Measurements from ENCODE around the gene ACADL.

ACADL gene

GRCh38 chr2:210171309-210172218 is 53.7 kb downstream of the ACADL start, which contains the start of gene KANSL1L:
TSS of gene KANSL1L (minus strand) at chr2:210171409. CDS start at chr2:210154582, 16,827 bp downstream.
- intact Hi-C loops (cut with DNase I) = no loop called here
- DNase-seq = peak; percentile 96 to 100 (median 98)

- DNase-seq = peak; percentile 93 to 99 (median 96)
- intact Hi-C loops (cut with DNase I) = loop anchor here (1.0 kb wide), 1 partner anchor 169 kb away; no protein-coding TSS in a partner anchor
Measured at GRCh38 chr2:210170446-210171303, 54.6 kb downstream of the ACADL start.

GRCh38 chr2:210170196-210170445 is 55.1 kb downstream of the ACADL start:
- intact Hi-C loops (cut with DNase I) = loop anchor here (1.0 kb wide), 1 partner anchor 169 kb away; no protein-coding TSS in a partner anchor
- peak in 1 of 10 donors; percentile 71 for DNase-seq

GRCh38 chr2:210169516-210170195 is 55.6 kb downstream of the ACADL start:
- intact Hi-C loops (cut with DNase I) = loop anchor here (1.0 kb wide), 1 partner anchor 168 kb away; no protein-coding TSS in a partner anchor
- DNase-seq = no peak

DNA sequence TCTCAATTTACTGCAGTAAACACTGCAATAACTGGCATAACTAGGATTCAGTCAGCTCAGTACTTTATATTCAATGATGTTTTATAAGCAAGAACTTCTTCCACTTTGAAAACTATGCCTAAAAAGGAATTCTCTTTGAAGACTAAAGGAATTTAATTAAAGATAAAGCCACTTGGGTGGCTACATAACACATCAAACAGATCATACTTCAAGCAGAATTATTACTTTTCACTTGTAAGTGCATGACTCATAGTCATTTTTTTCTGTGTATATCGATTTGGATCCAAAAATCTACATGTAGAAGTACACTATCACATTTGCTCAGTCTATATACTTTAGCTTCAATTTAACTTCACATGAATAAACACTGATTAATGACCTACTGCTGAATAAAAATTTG is 58.0 kb downstream of the ACADL start:
- DNase-seq = no peak
- intact Hi-C loops (cut with DNase I) = no loop called here

- intact Hi-C loops (cut with DNase I) = no loop called here
- DNase-seq = no peak
Measured at GRCh38 chr2:210162466-210163124, 62.7 kb downstream of the ACADL start.

DNA sequence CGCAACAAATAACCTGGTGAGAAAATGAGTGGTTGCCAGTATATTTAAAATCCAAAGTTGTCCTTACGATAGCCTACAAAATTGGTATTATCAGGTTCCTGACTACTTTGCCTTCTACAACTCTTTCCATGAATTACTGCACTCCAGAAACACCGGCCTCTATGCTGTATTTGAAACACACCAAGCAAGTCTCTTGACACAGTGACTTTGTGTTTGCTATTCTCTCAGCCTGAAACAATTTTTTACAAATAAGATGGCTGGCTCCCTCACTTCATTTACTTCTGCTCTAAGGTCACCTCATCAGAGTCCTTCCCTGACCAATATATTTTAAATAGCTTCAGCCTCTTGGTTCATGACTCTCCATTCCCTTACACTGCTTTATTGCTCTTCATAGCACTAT is 66.2 kb downstream of the ACADL start:
- no peak for DNase-seq
- intact Hi-C loops (cut with DNase I) = no loop called here

DNA sequence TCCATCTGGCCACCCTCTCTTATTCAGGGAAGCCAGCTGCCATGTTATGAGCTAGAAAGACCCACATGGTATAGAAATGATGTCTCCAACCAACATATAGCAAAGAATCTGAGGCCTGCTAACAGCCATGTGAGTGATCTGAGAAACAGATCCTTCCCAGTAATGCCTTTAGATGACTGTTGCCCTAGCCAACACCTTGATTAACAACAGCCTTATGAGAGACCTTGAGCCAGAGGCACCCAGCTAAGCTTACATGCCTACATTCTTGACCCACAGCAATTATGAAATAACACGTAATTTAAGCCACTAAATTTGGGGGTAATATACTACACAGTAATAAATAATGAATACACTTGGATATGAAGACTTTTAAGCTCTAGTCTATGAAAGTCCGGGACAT is 67.0 kb downstream of the ACADL start:
- no peak for DNase-seq
- intact Hi-C loops (cut with DNase I) = no loop called here

GRCh38 chr2:210157526-210157925 is 67.7 kb downstream of the ACADL start:
- no peak for DNase-seq
- intact Hi-C loops (cut with DNase I) = no loop called here

GRCh38 chr2:210147614-210148013 is 77.6 kb downstream of the ACADL start:
- DNase-seq = no peak
- intact Hi-C loops (cut with DNase I) = no loop called here

All from posterior cingulate gyrus (tissue), 11 donors.